ENCODE data around the gene MSH3. TPM values are rescaled to one million over a fixed set of nuclear protein-coding genes. Genes with fewer than 3 reads are reported as not detected.
A peak's percentile ranks its signal among the peaks of the same experiment; 100 is the strongest.

Gene MSH3
- polyA plus RNA-seq, 3 donors from 2014 or later = 5.6 to 13.7 (median 10.3) TPM

DNA sequence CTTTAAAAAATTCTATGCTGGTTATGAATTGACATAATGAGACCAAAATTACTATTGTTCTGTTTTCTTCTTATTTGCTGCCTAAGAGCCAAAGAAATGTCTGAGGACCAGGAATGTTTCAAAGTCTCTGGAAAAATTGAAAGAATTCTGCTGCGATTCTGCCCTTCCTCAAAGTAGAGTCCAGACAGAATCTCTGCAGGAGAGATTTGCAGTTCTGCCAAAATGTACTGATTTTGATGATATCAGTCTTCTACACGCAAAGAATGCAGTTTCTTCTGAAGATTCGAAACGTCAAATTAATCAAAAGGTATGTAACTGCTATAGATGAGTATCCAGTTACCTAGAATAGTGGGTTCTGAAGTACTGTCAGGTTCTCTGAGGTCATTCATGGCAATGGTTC, 10.6 kb downstream of the MSH3 start:
- H3K27me3 Mint-ChIP-seq (ENCODE audit: low read depth in 3 of 3) = peaks cover 0 to 2% (median 0%) of the 10 kb centered on the region in 3 donors
- no peaks in the 10 kb centered on the region for H3K9me3 Mint-ChIP-seq
- H3K27ac Mint-ChIP-seq = no peak overlapping the region
- H3K4me1 Mint-ChIP-seq = peaks cover 0 to 16% of the 10 kb centered on the region in 2 donors
- peaks cover 29 to 60% (median 30%) of the 10 kb centered on the region in 3 donors for H3K36me3 Mint-ChIP-seq
- no peak overlapping the region for H3K4me3 Mint-ChIP-seq
- no peak for DNase-seq

DNA sequence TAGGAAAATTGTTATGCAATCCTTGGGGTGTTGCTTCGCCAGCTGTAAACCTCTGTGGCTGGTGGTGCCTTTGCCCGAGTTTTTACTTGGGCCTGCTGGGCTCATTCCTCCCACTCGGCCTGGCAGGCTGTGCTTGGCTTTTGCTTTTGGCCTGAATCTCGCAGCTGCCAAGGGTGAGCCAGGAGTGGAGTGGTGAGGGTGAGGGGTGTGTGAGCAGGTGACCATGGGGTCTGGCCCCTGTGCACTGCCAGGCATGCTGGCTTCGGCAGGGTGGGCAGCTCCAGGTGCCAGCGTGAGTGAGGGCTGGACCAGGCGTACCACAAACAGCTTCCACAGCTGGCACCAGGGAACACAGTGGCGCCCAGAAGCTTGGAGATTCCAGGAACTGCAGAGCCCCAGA, 12.9 kb downstream of the MSH3 start:
- Mint-ChIP-seq H3K9me3 (no peaks in the 10 kb centered on the region), H3K4me3 (no peak overlapping the region), H3K4me1 (peaks cover 0 to 11% of the 10 kb centered on the region in 2 donors), H3K27ac (no peak overlapping the region), H3K36me3 (peaks cover 16 to 45% (median 18%) of the 10 kb centered on the region in 3 donors), H3K27me3 (ENCODE audit: low read depth in 3 of 3) (peaks cover 0 to 1% (median 0%) of the 10 kb centered on the region in 3 donors)
- no peak for DNase-seq

DNA sequence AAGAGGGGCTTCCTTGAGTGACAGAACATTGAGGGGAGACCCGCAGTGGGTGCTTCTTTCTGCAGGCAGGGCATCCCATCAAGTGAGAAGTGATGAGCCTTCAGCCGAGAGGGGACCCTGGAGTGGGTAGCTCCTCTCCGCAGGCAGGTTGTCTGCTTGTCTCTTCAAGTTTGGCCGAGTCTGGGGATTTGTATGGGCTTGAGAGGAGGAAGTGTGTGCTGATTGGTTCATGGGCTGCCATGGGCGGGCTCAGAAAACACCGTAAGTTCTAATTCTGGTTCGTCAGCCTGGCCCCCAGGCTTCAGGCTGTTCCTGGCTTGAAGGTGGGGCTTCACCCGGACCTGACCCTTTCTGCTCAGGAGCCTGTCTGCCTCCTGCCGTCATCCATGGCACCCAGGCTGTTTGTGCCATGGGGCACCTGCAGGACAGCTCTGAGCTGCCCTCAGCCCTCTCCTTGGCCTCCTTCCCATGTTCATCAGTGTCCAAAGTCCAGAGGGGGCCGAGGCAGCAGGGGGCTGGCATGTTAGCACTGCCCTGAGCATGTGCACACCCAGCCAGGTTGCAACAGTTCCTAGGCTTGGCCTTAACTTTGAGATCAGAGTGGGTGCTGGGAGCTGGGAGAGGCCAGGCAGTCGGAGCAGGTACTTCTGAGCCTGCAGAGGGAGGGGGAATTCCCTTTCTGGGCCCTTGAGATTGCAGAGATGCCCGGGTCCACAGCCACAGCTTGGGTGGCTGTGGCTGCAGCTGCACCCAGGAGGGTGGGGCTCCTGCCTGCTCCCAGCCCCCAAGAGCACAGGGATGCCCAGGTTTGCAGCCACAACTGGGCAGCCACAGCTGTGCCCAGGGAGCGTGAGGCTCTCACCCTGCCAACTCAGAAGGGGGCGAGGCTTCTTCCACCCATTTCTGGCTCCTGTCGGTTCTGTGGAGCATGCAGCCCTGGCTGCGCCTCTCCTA, 13.8 kb downstream of the MSH3 start:
- peaks cover 0 to under 1% (median 0%) of the 10 kb centered on the region in 3 donors for H3K27me3 Mint-ChIP-seq (ENCODE audit: low read depth in 3 of 3)
- peaks cover 16 to 47% (median 19%) of the 10 kb centered on the region in 3 donors for H3K36me3 Mint-ChIP-seq
- no peak overlapping the region for H3K27ac Mint-ChIP-seq
- peaks cover 0 to 11% of the 10 kb centered on the region in 2 donors for H3K4me1 Mint-ChIP-seq
- no peaks in the 10 kb centered on the region for H3K9me3 Mint-ChIP-seq
- H3K4me3 Mint-ChIP-seq = no peak overlapping the region
- DNase-seq = no peak

DNA sequence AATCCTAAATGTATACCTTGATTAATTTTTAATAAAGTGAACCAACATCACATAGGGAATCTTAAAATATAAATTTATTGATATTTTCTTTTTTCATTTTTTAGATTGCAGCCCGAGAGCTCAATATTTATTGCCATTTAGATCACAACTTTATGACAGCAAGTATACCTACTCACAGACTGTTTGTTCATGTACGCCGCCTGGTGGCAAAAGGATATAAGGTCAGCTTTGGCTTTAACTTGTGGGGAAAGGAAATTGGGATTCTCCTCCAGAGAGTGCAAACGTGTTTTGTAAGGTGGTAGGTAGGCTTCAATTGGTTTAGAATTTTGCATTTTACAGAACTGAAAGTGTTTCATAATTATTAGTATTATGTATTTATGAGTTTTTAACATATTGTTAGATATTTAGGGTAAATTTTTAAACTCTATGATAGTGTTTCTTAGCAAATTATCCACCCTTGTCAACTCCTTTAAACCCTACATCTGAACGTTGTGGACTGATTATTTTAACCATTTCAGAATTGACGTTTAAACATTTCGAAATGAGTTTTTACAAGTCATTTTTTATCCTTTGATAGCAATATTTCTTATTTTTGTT, 17.8 kb downstream of the MSH3 start:
- DNase-seq = peak; percentile 36 to 48 (median 40)
- H3K4me3 Mint-ChIP-seq = no peak overlapping the region
- H3K27ac Mint-ChIP-seq = no peak overlapping the region
- no peaks in the 10 kb centered on the region for H3K9me3 Mint-ChIP-seq
- H3K36me3 Mint-ChIP-seq = peaks cover 20 to 42% (median 28%) of the 10 kb centered on the region in 3 donors
- no peaks in the 10 kb centered on the region for H3K4me1 Mint-ChIP-seq
- peaks cover 0 to 2% (median 0%) of the 10 kb centered on the region in 3 donors for H3K27me3 Mint-ChIP-seq (ENCODE audit: low read depth in 3 of 3)

DNA sequence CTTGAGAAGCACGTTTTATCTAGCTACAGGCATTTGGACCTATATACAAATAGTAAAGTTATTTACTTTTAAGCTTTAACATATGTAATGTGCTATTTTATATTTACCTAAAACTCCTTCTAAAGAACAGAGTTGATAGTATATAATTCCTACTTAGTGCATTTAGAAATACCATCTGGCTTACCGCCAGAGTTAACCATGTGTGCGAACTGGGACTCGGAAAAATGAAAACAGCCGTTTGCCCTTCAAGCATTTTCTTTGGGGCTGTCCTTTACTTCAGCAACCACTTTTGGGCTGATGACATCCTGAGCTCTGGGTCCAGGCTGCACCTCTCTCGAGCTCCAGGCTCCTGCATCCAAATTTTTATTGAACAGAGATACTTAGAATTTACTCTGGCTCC, 22.3 kb downstream of the MSH3 start:
- Mint-ChIP-seq H3K4me3 (no peak overlapping the region), H3K36me3 (peaks cover 24 to 53% (median 34%) of the 10 kb centered on the region in 3 donors), H3K27me3 (ENCODE audit: low read depth in 3 of 3) (peaks cover 0 to 2% (median 2%) of the 10 kb centered on the region in 3 donors), H3K9me3 (no peaks in the 10 kb centered on the region), H3K27ac (no peak overlapping the region), H3K4me1 (no peaks in the 10 kb centered on the region)
- DNase-seq = no peak

DNA sequence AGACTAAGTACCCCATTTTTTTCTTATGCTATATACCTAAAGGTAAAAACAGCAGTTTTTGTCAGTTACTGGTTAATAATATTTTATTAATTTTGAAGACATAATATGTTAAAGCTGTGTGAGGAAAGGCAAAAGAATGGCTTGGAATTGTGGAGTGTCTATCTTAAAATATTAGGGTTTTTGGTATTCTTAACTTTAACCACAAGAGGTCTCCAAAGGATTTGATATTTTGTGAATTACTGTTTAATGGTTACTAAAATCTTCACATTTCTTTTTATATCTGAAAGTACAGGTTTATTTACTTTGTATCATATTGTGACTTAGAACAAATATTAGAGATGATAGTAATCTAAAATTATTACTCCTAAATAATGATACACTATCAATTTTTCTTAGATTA, 32.3 kb downstream of the MSH3 start:
- Mint-ChIP-seq H3K9me3 (no peaks in the 10 kb centered on the region), H3K36me3 (peaks cover 3 to 10% (median 7%) of the 10 kb centered on the region in 3 donors), H3K27ac (no peak overlapping the region), H3K27me3 (ENCODE audit: low read depth in 3 of 3) (peaks cover 0 to 1% (median 0%) of the 10 kb centered on the region in 3 donors), H3K4me3 (no peak overlapping the region), H3K4me1 (peaks cover 22 to 33% of the 10 kb centered on the region in 2 donors)
- peak; percentile 30 to 44 (median 30) for DNase-seq

DNA sequence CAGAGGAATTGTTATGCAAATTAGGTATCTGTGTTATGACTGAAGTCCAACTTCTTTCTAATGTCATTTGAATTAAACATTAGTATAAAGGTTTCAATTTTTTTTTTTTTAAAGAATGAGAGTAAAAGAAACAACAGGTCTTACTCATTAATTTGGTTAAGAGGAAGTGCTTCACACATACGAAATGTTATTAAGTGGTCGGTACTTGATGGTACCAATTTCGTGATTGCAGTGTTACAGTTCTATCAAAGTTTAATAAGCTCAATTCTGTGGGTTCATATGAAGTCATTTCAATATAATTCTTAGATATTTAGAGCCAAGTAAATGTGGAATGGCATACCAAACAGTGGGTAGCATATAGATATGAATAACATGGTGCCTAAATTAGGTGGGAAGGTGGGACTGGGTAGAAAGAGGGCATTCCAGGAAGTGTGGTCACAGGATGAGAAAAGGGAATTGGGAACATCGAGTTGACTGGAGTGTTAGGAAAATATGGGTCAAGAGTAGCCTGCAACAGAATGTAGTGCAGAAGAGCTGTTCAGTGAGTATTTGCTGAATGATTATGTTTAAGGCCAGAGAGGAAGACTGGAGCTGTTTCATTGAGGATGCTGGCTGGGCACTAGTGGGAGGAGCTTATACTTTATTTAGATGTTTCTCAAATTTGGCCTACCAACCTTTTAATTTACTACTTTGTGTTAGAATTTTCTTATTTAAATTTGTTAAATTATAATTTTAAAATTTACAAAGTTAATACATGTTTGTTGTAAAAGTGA, 34.4 kb downstream of the MSH3 start:
- peak overlapping the region in 4 of 6 donors; percentile 36 to 82 (median 68) for H3K27ac Mint-ChIP-seq
- peak overlapping the region; percentile 9 to 60 (median 28) for H3K4me3 Mint-ChIP-seq
- H3K9me3 Mint-ChIP-seq = no peaks in the 10 kb centered on the region
- peaks cover 0 to 1% (median 0%) of the 10 kb centered on the region in 3 donors for H3K27me3 Mint-ChIP-seq (ENCODE audit: low read depth in 3 of 3)
- no peak for DNase-seq
- peaks cover 0 to 2% (median 0%) of the 10 kb centered on the region in 3 donors for H3K36me3 Mint-ChIP-seq
- H3K4me1 Mint-ChIP-seq = peaks cover 22 to 33% of the 10 kb centered on the region in 2 donors

DNA sequence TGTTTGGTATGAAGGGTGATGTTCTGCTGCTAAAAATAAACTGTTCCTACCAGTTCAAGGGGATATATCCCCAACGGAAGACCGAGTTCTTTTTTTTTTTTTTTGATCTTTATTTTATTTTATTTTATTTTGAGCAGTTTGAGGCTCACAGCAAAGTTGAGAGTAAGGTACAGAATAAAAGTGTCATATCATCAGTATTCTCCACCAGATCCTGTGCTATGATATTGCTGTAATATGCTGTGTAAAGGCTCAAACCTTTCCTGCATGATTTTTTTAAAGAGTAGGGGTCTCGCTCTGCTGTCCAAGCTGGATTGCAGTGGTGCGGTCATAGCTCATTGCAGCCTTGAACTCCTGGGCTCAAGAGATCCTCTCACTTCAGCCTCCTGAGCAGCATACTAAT, 35.2 kb downstream of the MSH3 start:
- Mint-ChIP-seq H3K4me3 (no peak overlapping the region), H3K27ac (no peak overlapping the region), H3K9me3 (no peaks in the 10 kb centered on the region), H3K27me3 (ENCODE audit: low read depth in 3 of 3) (peaks cover 0 to 1% (median 0%) of the 10 kb centered on the region in 3 donors), H3K4me1 (peaks cover 22 to 33% of the 10 kb centered on the region in 2 donors), H3K36me3 (no peaks in the 10 kb centered on the region)
- DNase-seq = no peak

DNA sequence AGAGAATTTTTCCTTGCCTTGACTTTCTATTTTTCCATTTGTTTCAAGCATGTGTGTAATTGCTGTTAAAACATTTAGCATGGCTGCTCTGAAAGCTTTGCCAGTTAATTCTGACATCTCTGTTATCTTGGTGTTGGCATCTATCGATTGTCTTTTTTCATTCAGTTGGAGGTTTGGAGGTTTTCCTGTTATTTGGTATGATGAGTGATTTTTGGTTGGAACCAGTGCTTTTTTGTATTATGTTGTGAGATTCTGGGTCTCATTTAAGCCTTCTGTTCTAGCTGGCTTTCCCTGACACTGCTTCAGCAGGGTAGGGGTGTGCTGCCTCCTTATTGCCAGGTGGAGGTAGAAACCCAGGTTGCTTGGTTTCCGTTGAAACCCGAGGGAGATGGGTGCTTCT, 41.2 kb downstream of the MSH3 start:
- Mint-ChIP-seq H3K4me3 (no peak overlapping the region), H3K27me3 (ENCODE audit: low read depth in 3 of 3) (no peaks in the 10 kb centered on the region), H3K4me1 (peaks cover 0 to 2% of the 10 kb centered on the region in 2 donors), H3K27ac (peak overlapping the region in 1 of 6 donors; percentile 15), H3K9me3 (no peaks in the 10 kb centered on the region), H3K36me3 (peaks cover 9 to 21% (median 9%) of the 10 kb centered on the region in 3 donors)
- no peak for DNase-seq

DNA sequence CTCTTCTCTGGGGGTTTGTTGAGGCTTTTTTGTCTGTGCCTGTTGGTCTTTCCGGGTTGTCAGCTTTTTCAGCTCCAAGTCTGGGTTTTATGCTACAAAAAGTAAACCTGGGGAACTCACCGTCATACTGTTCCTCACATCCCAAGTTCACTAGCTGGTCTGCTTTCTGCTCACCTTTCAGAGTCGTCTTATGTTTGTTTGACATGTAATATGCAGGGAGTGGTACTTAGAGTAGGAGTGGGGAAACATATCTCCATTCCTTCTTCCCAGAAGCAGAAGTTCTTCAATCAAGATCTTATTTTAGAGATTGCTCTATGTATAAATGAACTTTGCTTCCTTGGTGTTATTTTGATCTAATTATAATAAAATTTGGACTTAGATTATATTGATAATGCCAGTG, 42.0 kb downstream of the MSH3 start:
- no peaks in the 10 kb centered on the region for H3K27me3 Mint-ChIP-seq (ENCODE audit: low read depth in 3 of 3)
- no peak overlapping the region for H3K27ac Mint-ChIP-seq
- H3K4me3 Mint-ChIP-seq = no peak overlapping the region
- peaks cover 11 to 21% (median 12%) of the 10 kb centered on the region in 3 donors for H3K36me3 Mint-ChIP-seq
- H3K4me1 Mint-ChIP-seq = peaks cover 2% of the 10 kb centered on the region in 2 donors
- H3K9me3 Mint-ChIP-seq = no peaks in the 10 kb centered on the region
- DNase-seq = no peak

DNA sequence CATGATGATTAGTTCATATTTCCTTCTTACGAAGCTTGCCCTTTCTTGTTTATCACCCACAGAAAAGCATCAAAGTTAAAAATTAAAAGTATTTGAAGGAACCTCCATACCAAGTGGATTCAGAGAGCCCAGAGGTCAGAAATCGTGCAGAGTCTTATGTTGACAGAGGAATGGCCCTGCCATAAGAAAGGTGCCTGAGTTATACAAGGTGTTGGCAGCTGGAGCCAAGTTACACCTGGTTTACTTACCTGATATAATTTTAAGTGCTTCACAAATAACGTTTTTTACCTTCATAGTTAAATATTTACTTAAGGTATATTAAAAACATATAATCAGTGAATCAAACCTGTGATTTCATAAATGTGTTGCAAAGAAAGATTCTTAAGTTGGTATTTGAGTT, 42.6 kb downstream of the MSH3 start:
- Mint-ChIP-seq H3K36me3 (peaks cover 12 to 21% (median 13%) of the 10 kb centered on the region in 3 donors), H3K9me3 (no peaks in the 10 kb centered on the region), H3K4me1 (peaks cover 2 to 9% of the 10 kb centered on the region in 2 donors), H3K4me3 (no peak overlapping the region), H3K27me3 (ENCODE audit: low read depth in 3 of 3) (no peaks in the 10 kb centered on the region), H3K27ac (no peak overlapping the region)
- DNase-seq = no peak

DNA sequence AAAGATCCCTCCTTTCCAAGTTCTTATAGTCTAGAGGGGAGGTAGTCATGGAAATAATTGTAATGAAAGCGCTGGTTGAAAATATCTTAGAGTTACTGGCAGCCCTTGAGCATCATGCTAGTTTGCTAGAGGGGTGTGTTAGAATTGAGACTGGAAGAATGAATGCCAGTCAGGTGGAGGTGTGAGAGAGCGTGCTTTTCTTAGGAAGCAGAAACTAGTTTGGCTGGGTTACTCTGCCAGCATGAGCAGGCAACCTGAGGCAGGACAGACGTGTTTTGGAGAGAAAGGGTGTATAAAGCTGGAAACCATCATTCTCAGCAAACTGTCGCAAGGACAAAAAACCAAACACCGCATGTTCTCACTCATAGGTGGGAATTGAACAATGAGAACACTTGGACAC, 43.9 kb downstream of the MSH3 start:
- Mint-ChIP-seq H3K4me1 (peaks cover 5 to 16% of the 10 kb centered on the region in 2 donors), H3K27ac (no peak overlapping the region), H3K36me3 (peaks cover 12 to 22% (median 13%) of the 10 kb centered on the region in 3 donors), H3K4me3 (no peak overlapping the region), H3K9me3 (no peaks in the 10 kb centered on the region), H3K27me3 (ENCODE audit: low read depth in 3 of 3) (no peaks in the 10 kb centered on the region)
- no peak for DNase-seq

DNA sequence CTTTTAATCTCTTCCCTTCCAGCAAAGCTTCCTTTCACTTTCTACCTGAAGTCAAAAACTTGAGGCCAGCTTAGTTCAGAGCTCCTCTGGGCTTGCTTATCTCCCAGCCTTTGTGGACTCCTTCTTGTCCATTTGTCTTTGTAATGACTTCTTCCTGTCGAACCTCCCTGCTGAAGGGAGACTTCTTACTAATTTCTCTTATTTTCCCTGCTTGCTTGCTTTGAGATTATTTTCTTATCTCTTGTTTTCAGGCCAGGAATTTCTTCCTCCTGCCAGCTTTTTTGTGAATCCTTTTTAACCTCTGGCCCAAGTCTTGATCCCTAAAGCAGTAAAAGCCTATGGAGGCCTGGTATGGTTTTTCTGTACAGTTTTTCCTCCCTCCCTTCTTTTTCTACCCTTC, 47.1 kb downstream of the MSH3 start:
- peaks cover 8 to 28% (median 13%) of the 10 kb centered on the region in 3 donors for H3K36me3 Mint-ChIP-seq
- no peaks in the 10 kb centered on the region for H3K27me3 Mint-ChIP-seq (ENCODE audit: low read depth in 3 of 3)
- DNase-seq = no peak
- H3K4me3 Mint-ChIP-seq = no peak overlapping the region
- H3K4me1 Mint-ChIP-seq = peaks cover 20 to 35% of the 10 kb centered on the region in 2 donors
- H3K9me3 Mint-ChIP-seq = no peaks in the 10 kb centered on the region
- peak overlapping the region in 2 of 6 donors; percentile 8 to 57 for H3K27ac Mint-ChIP-seq
